Measurements from ENCODE around the gene SAPCD1. TPM values are rescaled to one million over a fixed set of nuclear protein-coding genes. Genes with fewer than 3 reads are reported as not detected.

SAPCD1 gene
- total RNA-seq, 4 donors from 2014 or later, result 2.0 to 8.3 TPM; not detected in 2

DNA sequence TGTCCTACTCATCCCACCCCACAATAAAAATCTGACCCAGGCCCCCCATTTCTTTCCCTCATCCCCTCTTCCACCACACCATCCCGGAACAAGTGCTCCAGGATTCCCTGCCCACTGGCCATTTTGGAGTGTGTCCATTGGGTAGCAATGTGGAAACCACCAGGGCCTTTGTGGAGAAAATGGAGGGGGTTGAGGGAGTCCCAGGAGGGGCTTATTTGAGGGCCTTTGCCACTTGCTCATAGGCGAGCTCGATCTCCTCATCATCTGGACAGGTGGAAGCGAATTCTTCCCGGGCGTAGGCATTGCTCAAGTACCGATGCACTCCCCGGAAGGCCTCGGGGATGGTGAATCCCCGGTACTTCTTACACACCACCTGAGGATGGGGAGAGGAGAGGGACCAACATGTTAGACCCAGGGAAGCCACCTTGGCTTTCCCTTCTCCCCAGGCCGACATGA lies 31.8 kb upstream of the SAPCD1 start:
- no peak for TF ChIP-seq CTCF (IDR thresholded peaks at IDR 0.05; ENCODE audit: low read depth)

DNA sequence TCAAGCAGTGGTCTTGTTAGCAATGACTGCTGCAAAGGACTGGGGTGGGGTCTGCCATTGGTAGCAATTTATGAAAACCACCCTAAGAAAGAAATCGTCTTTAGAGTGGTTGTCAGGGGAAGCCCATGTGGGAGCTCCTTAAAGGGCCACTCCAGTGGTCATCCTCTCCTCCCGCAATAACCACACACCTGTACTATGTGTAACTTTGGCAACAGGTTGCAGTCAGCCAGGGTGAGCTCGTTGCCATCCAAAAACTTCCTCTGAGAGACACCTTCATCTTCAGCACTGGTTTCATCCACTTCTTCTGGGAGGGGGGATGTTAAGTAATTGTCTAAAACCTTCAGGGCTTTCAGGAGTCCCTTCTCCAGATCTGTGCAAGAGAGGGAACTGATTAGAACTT lies 30.4 kb upstream of the SAPCD1 start:
- TF ChIP-seq CTCF (IDR thresholded peaks at IDR 0.05; ENCODE audit: low read depth), result no peak

GRCh38 chr6:31733734-31734133 lies 28.7 kb upstream of the SAPCD1 start:
- TF ChIP-seq CTCF (IDR thresholded peaks at IDR 0.05; ENCODE audit: low read depth), result no peak

DNA sequence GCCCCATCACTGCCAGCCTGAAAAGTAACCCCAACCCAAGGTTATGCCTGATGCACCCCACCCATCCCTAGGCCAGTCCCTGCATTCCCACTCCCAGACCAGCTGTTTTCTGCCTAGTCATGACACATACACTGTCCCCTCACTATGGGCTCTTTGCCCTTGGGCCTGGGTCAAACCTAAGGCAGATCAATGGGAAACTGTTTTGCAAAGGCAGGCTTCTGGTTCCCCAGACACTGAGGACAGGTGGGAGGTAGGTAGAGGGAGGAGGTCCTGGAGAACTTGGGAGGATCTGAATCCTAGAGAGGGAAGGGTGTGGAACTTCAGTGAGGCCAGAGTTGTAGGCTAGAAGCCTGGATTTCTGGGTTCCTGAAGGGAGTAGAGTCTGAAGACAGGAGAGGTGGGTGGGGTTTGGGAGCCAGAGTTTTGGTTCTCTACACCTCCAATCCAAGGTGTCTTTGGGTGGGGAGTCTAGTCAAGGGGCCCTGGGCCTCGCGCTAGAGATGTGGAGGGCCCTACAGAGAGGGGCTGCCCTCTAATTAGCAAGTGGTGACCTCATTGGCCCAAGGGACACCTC lies 28.1 kb upstream of the SAPCD1 start:
- no peak for TF ChIP-seq CTCF (IDR thresholded peaks at IDR 0.05; ENCODE audit: low read depth)

DNA sequence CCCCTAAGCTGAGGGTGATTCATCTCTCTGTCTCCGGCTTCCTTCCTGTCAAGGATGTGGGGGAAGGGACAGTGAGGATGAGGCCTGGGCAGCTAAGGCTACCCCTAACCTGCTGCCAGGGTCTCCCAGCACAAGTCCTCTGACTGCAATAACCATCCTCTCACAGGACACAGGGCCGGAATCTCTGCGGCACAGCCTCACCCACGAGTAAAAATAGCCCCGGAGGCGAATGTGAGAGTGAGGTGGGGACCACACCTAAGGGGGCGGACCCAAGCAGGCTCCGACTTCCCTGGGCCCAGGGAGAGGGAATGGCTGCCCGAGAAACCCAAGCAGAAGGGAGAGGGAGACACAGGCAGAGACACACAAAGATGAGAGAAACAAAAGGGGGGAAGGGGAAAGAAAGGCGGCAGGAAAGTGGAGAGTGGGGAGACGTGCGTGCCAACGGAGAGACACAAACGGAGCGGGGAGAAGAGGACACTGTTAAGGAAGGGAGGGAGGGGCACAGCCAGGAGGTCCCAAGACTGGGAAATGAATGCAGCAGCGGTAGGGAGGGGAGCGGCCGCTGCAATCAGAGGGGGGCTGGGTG lies 27.5 kb upstream of the SAPCD1 start:
- TF ChIP-seq CTCF (IDR thresholded peaks at IDR 0.05; ENCODE audit: low read depth), result no peak

GRCh38 chr6:31736021-31736767 lies 26.3 kb upstream of the SAPCD1 start, which contains the start of gene CLIC1:
Gene CLIC1, minus strand, starts transcription at chr6:31736530. Its CDS starts 230 bp downstream, at chr6:31736300.
- no peak for TF ChIP-seq CTCF (IDR thresholded peaks at IDR 0.05; ENCODE audit: low read depth)

- no peak for TF ChIP-seq CTCF (IDR thresholded peaks at IDR 0.05; ENCODE audit: low read depth)
Observed at GRCh38 chr6:31736768-31737314, 25.6 kb upstream of the SAPCD1 start.

Data from subcutaneous adipose tissue (tissue), 4 donors.